HG03575 (cell line): ENCODE results near the gene CPNE2.

Source experiments
- ATAC-seq: cut with Tn5 transposase; IDR thresholded peaks from one replicate; pipeline ENCODE4 v1.9.1; 2021; ENCODE audit not compliant: unreplicated experiment, insufficient number of reproducible peaks, low FRiP score; ENCODE audit errors: extremely low read depth

Gene CPNE2

DNA sequence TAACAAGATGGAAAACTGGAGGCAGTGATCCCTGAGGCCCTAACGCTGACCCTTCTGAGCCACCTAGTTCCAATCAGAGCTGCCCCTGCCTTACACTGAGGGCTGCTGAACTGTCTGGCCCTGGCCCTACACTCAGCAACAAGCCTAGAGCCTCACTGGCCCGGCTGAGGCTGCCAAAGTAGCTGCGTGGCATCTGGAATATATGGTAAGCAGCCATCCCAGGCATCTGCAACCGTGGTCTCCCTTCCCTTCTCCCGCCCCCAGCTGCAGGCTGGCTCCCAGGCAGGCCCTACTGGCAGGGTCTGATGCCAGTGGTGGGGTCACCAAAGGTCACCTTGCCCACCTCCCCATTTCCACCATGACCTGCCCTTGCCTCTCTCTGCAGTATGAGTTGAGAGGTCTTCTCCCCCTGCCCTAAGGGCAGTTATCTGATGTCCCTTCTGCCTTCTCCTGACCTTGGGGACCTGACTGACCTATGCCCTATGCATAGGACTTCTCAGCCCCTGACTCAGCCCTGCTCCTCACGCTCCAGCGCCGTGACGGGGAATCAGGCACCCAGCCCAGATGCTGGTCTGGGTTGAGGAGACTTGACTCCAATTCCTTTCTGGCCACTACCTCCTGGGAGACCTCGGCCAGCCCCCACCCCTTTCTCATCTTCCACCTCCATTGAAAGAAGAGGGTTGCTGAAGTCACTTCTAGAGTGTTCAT is 45.3 kb downstream of the CPNE2 start:
- no peak for ATAC-seq

DNA sequence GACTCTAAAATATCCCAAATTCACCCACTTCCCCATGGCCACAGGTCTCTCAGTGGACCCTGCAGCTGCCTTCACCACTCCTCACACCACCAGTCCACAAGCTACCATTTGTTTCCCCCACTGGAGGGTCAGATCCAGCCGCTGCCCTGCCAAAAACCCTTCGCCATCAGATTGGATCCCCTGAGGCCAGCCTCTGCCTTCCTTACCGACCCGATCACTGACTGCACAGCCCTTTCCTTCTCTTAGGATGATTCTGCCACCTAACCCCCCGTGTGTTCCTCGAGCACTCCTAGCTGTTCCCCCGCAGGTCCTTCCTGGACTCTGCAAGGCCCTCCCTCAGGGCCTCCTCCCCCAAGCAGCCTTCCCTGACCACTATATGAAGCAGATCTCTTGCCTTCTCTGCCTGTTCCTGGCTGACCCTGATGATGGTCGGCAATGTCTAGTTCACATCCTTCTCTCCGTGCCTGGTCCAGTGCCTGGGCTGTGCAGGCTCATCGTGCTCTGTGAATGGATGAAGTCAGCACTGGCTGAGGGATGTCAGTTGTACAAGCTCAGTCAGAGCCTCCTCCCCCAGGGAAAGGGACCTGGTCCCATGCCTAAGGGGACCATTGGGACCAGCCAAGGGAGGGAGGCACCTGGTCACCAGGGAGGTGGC is 46.0 kb downstream of the CPNE2 start:
- no peak for ATAC-seq

- ATAC-seq = no peak
Measured at GRCh38 chr16:57140931-57141668, 48.7 kb downstream of the CPNE2 start.

GRCh38 chr16:57141822-57142631 is 49.6 kb downstream of the CPNE2 start:
- no peak for ATAC-seq

DNA sequence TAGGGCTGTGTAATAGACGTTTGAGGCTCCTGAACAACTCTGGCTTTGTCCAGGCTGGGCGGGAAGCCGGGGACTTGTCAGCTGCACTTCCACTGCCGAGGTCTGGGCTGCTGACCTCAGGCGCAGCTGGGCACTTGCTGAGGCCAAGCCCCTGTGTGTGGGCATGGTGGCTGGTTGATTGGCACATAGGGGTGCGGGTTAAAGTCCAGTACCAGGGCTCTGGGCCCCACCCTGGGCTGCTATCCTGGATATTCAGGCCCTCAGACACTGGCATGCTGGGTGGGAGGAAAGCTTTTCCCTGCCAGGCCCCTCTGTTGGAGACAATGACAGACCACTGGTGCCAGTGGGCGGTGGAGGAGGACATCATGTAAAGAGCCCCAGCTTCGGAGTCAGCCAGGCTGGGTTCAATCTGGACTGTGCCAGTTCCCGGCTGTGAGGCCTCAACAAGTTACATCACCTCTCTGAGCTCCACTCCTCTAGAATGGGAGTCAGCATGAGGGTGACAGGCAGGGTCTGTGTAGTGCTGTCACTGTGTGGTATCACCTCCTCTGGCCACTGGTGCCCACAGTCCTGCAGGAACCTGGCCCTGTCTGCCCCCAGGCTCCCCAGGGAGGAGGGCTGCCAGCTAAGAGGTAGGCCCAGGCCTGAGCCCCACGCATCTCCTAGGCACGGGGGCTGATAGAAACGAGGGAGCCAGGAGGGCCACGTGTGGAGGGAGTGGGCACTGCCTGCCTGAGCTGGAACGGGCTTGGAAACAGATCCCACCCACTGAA is 51.0 kb downstream of the CPNE2 start:
- ATAC-seq = no peak

- no peak for ATAC-seq
Measured at GRCh38 chr16:57144027-57144426, 51.6 kb downstream of the CPNE2 start.

DNA sequence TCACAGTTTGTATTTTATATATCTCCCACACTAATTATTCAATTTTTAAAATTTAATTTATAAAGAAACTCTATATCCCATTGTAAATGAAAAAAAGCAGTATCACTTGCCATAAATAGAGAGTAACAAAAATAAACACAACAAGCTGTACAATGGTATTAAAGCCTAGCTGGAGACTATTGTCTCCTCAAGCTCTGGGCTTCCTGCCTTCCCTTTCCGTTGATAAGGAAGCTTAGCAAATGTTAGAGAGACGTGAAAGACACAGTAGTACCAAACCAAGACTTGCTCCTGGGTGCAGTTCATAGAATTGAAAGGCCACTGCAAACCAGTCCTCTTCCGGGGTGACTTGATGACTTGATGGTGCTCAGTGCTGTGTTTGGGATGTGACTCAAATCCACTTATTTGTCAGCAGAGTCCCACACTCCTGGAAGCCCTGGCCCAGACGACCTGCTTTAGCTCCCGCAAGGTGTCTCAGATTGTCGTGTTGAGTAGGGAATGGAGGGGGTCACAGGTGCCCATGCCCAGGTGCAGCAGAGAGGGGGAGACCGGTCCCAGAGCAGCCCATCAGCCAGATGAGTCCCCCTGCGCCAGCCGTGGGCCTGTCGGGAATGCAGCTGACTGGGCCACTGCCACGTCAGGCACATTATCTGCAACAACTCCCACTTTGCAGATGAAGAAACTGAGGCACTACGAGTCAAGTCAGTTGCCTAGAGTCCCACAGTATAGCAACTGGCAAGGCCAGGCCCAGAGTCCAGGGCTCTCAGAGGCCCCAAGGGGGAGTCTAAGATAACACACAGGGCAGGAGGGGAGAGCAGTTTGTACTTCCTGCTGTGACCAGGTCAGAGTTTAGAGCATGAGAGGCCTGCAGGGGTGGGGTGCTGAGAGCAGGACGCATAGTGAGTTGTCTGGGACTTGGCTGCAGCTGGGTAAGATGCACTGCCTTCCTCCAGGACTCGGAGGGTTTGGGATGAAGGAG is 53.0 kb downstream of the CPNE2 start:
- no peak for ATAC-seq

DNA sequence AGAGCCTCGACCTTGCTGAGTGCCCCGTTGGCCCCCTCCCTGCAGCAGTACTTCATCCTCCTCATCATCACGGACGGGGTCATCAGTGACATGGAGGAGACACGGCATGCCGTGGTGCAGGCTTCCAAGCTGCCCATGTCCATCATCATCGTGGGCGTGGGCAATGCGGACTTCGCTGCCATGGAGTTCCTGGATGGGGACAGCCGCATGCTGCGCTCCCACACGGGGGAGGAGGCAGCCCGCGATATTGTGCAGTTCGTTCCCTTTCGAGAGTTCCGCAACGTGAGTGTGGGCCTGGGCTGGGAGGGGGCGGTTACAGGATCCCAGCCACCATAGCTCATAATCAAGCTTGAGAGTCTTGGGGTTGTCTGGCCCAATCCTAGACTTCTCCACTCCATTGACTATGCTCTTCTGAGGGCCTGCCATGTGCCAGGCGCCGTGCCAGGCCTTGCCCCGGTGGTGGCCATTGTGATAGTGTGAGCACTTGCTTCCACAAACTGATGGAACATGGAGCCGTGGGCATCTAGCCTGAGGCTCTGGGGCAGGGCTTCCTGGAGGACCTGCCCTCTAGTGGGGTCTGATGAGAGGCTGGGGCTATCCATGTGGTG is 53.8 kb downstream of the CPNE2 start:
- ATAC-seq = no peak

- no peak for ATAC-seq
Measured at GRCh38 chr16:57146735-57147134, 54.4 kb downstream of the CPNE2 start.

GRCh38 chr16:57147381-57148221 is 55.2 kb downstream of the CPNE2 start:
- no peak for ATAC-seq

DNA sequence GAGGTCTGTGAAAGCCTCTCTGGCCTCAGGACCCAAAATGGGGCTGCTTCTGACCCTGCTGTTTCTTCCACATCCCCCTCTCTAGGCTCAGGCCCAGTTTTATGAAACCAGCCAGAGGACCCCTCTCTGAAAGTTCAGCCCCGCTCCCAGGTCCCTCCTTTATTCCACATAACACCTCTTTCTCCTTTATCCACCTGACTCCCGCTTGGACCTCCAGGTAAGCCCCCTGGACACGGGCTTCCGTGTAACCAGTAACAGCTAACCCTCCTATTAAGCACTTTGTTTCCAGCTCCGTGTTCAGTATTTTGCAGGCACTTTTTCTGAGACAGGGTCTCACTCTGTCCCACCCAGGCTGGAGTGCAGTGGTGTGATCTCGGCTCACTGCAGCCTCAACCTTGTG is 56.1 kb downstream of the CPNE2 start:
- ATAC-seq = no peak

DNA sequence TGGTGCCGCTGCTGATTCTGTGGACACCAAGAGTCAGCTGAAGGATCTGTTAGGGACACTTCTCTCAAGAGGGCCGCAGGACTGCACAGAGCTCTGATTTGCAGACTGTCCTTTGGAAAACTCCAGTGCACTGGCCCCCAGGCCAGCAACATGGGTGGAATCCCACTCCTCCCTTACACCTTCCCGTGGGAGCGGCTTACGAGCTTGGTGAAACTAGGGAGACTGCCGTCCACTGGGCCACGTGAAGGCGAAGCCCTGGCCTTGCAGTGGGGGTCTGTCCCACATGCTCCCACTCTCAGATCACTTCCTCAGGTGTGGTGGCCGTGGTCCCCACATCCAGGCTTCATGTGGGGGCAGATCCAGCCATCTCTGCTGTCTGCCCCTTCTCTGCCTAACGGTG is 57.0 kb downstream of the CPNE2 start:
- no peak for ATAC-seq

GRCh38 chr16:57150682-57151330 is 58.4 kb downstream of the CPNE2 start:
- ATAC-seq = no peak

- no peak for ATAC-seq
Measured at GRCh38 chr16:57151369-57151768, 59.0 kb downstream of the CPNE2 start.

DNA sequence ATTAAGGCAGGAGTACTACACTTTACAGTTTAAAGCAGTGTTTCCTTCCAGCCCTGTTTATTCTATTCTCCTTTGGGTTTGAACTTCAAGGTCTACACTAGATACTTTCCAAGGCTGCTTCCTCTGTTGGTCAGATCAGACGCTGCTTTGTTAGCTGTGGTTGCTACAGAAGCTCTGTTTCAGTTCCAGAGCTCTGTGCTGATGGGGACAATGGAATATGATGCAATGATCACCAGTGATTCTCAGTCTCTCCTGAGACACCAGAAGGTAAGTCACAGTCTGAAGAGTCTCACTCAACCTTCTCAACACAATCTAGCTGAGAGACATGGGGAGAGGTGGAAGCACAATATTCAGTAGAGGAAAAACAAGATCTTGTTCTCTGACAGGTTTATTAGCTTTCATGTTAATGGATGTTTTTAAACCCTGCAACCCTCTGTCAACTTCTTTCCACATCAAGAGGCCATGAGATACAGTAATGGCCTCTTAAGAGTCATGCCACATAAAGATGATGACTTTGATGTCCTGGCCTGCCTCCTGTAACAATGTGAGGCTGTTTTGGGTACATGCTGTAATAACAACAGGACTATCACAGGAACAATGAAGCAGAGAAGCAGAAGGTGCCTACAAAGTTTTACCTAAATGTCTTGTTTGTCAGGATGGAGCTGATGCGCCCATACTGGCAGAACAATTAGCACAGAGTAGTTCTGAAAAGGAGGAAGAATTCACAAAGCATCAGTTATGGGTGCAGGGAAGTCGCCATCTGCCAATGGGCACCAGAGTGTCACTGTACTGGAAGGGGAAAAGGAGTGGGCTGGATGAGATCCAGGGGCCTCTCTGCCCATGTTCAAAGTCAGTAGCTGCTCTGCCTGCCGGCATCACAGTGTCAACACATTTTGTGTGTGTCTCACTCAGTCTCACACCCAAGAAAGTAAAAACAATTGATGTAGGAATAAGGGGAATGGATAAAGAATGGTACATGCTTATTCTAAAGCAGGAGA is 60.0 kb downstream of the CPNE2 start:
- no peak for ATAC-seq
